Muscle of leg (tissue), 16 donors: Measurements from ENCODE around the gene TRIM28. TPM values are rescaled to one million over a fixed set of nuclear protein-coding genes. Genes with fewer than 3 reads are reported as not detected.
A peak's percentile ranks its signal among the peaks of the same experiment; 100 is the strongest.
"Not testable (repeated sequence)": the region's sequence is repeated elsewhere in the genome, so short reads cannot be mapped to it uniquely, and the experiment has no call there.

Experiments
- DNase-seq: peaks from one replicate; pipeline ENCODE4 v3.0.0; 2013
- H3K27ac ChIP-seq: one replicate; pipeline ENCODE4 v1.5.1; 2013; ENCODE audit warnings: mild to moderate bottlenecking, low read length, control low read depth
- H3K27me3 ChIP-seq: one replicate; pipeline ENCODE4 v1.6.1; 2013; ENCODE audit warnings: low read length; ENCODE audit not compliant: control insufficient read depth, insufficient read depth
- H3K36me3 ChIP-seq: one replicate; pipeline ENCODE4 v1.6.1; 2013; ENCODE audit warnings: low read length; ENCODE audit not compliant: control insufficient read depth, insufficient read depth
- H3K4me1 ChIP-seq: one replicate; pipeline ENCODE4 v1.6.1; 2013; ENCODE audit warnings: low read length; ENCODE audit not compliant: control insufficient read depth, insufficient read depth
- H3K4me3 ChIP-seq: one replicate; pipeline ENCODE4 v1.5.1; 2013; ENCODE audit warnings: low read length, control low read depth
- H3K9me3 ChIP-seq: replicated peaks from 2 replicates; pipeline ENCODE4 v1.6.1; 2013; ENCODE audit warnings: low read depth, low read length; ENCODE audit not compliant: control insufficient read depth
- WGBS: methylation state at CpG from one replicate; pipeline ENCODE4 v1.1.5; 2013; ENCODE audit warnings: missing lambda C conversion rate; ENCODE audit not compliant: insufficient coverage; 5-methylcytosine and 5-hydroxymethylcytosine counted together
- long read RNA-seq, 11 donors: transcript quantifications; one replicate each; lab custom pipeline, GENCODE V29; 2026
- polyA plus RNA-seq, 8 donors: library from polyadenylated mRNA; unstranded; fragments of 120-200 nt; gene quantifications; one replicate each; pipeline versions ENCODE4 v1.2.1 to v1.2.3, GENCODE V29; 2013; ENCODE audit warnings: inconsistent platforms in 1 of 8, low replicate concordance in 1 of 8; ENCODE audit not compliant: insufficient read length in 8 of 8, insufficient read depth in 1 of 8
- total RNA-seq: library from RNA; stranded (reverse); fragments of 120-200 nt; gene quantifications from one replicate; pipeline ENCODE4 v1.2.4, GENCODE V29; 2013

TRIM28 gene
- 213 TPM for total RNA-seq
- 100 to 1,000 TPM; 297 to 466 (median 390) TPM for polyA plus RNA-seq
- long read RNA-seq, donor 1, transcript TRIM28-201 (17 exons, 2,960 nt) = major isoform, 10 of 18 reads
- long read RNA-seq, donor 1, partial matches to known transcripts = 7 of 18 reads
- long read RNA-seq, donor 1, other reads (novel, unspliced or antisense) = 0 of 18 reads
- long read RNA-seq, donor 2, partial matches to known transcripts = 0 of 2 reads
- long read RNA-seq, donor 2, other reads (novel, unspliced or antisense) = 0 of 2 reads
- long read RNA-seq, donor 3, transcript TRIM28-213 (4 exons, 714 nt) = minor isoform, 6 of 43 reads
- long read RNA-seq, donor 3, transcript TRIM28-201 (17 exons, 2,960 nt) = major isoform, 17 of 43 reads
- long read RNA-seq, donor 3, partial matches to known transcripts = 20 of 43 reads
- long read RNA-seq, donor 3, other reads (novel, unspliced or antisense) = 0 of 43 reads
- long read RNA-seq, donor 4, transcript TRIM28-213 (4 exons, 714 nt) = minor isoform, 8 of 43 reads
- long read RNA-seq, donor 4, transcript TRIM28-201 (17 exons, 2,960 nt) = major isoform, 13 of 43 reads
- long read RNA-seq, donor 4, partial matches to known transcripts = 21 of 43 reads
- long read RNA-seq, donor 4, other reads (novel, unspliced or antisense) = 0 of 43 reads
- long read RNA-seq, donor 5, transcript TRIM28-213 (4 exons, 714 nt) = minor isoform, 9 of 118 reads
- long read RNA-seq, donor 5, transcript TRIM28-201 (17 exons, 2,960 nt) = major isoform, 49 of 118 reads
- long read RNA-seq, donor 5, partial matches to known transcripts = 59 of 118 reads
- long read RNA-seq, donor 5, other reads (novel, unspliced or antisense) = 0 of 118 reads
- long read RNA-seq, donor 6, transcript TRIM28-213 (4 exons, 714 nt) = minor isoform, 5 of 55 reads
- long read RNA-seq, donor 6, transcript TRIM28-201 (17 exons, 2,960 nt) = major isoform, 30 of 55 reads
- long read RNA-seq, donor 6, partial matches to known transcripts = 16 of 55 reads
- long read RNA-seq, donor 6, other reads (novel, unspliced or antisense) = 0 of 55 reads
- long read RNA-seq, donor 7, transcript TRIM28-213 (4 exons, 714 nt) = minor isoform, 8 of 36 reads
- long read RNA-seq, donor 7, transcript TRIM28-201 (17 exons, 2,960 nt) = major isoform, 13 of 36 reads
- long read RNA-seq, donor 7, partial matches to known transcripts = 14 of 36 reads
- long read RNA-seq, donor 7, other reads (novel, unspliced or antisense) = 0 of 36 reads
- long read RNA-seq, donor 8, transcript TRIM28-213 (4 exons, 714 nt) = major isoform, 5 of 29 reads
- long read RNA-seq, donor 8, partial matches to known transcripts = 22 of 29 reads
- long read RNA-seq, donor 8, other reads (novel, unspliced or antisense) = 0 of 29 reads
- long read RNA-seq, donor 9, transcript TRIM28-213 (4 exons, 714 nt) = minor isoform, 6 of 36 reads
- long read RNA-seq, donor 9, transcript TRIM28-201 (17 exons, 2,960 nt) = major isoform, 7 of 36 reads
- long read RNA-seq, donor 9, partial matches to known transcripts = 20 of 36 reads
- long read RNA-seq, donor 9, other reads (novel, unspliced or antisense) = 0 of 36 reads
- long read RNA-seq, donor 10, transcript TRIM28-213 (4 exons, 714 nt) = minor isoform, 5 of 44 reads
- long read RNA-seq, donor 10, transcript TRIM28-201 (17 exons, 2,960 nt) = major isoform, 15 of 44 reads
- long read RNA-seq, donor 10, partial matches to known transcripts = 22 of 44 reads
- long read RNA-seq, donor 10, other reads (novel, unspliced or antisense) = 0 of 44 reads
- long read RNA-seq, donor 11, transcript TRIM28-201 (17 exons, 2,960 nt) = major isoform, 21 of 252 reads
- long read RNA-seq, donor 11, transcript TRIM28-213 (4 exons, 714 nt) = minor isoform, 6 of 252 reads
- long read RNA-seq, donor 11, partial matches to known transcripts = 169 of 252 reads
- long read RNA-seq, donor 11, other reads (novel, unspliced or antisense) = 55 of 252 reads

DNA sequence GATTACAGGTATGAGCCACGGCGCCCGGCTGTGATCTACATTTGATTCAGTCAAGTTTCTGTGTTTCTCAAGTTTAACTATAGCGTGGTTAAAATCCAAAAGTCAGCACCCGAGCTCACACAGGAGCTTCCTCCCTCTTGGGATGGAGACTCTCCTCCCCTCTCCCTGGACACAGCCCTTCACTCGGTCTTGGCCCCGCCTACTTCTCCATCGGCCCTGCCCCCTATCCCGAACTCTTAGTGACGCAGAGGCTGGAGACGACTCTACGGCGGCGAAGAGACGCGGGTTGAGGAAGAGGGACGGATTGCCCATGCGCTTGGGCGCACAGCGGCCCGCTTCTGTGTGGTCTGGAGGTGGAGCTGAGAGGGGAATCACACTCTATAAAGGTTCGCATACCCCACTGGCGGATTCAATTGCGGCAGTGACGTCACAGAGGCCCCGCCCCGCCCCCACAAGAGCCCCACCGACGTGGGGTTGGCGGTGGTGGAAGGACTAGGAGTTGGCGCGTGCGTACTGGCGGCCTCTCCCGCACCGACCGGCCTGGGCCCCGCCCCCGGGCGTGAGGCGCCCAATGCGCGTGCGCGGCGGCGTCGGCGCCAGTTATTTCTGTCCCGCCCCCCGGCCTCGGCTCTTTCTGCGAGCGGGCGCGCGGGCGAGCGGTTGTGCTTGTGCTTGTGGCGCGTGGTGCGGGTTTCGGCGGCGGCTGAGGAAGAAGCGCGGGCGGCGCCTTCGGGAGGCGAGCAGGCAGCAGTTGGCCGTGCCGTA lies at the start of gene TRIM28:
Gene TRIM28 (plus strand): TSS at position 239 of the 765 bp plus-strand sequence. CDS start 694 bp downstream, outside the sequence.
- WGBS = under 1% methylated on average over 55 of the region's 73 CpGs
- no peaks in the 10 kb centered on the region for H3K9me3 ChIP-seq
- H3K27me3 ChIP-seq = peaks cover 12% of the 10 kb centered on the region
- peaks cover 39% of the 10 kb centered on the region for H3K36me3 ChIP-seq
- peaks cover 25% of the 10 kb centered on the region for H3K4me1 ChIP-seq
- DNase-seq = peak; percentile 99
- H3K4me3 ChIP-seq = peak within 1 kb of the TSS; percentile 87
- H3K27ac ChIP-seq = peak within 1 kb of the TSS; percentile 97

DNA sequence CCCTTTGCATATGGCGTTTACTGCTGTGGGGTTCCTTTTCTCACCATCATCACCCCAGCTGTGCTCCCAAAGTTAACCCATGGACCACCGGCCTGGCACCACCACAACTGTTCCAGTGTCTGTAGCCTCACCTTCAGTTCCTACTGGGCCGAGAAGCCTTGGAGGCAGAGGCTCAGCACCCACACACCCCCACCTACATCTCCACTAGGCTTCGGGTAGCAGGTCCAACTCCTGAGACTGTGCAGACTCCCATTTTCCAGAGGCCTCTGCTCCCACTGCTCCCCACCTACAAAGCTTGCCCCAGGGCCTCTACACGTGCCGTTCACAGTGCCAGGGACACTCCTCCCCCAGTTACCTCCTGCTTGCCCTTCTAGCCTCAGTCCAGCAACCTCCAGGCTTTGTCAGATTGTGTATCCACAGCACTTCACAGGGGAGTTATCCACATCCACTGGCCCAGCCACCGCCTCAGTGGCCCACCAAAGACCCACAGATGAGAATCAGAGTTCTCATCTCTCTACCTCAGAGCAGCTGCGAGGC lies 46.2 kb upstream of the TRIM28 start:
- H3K9me3 ChIP-seq = no peaks in the 10 kb centered on the region
- no peak overlapping the region for H3K27ac ChIP-seq
- DNase-seq = peak; percentile 11
- H3K27me3 ChIP-seq = no peaks in the 10 kb centered on the region
- H3K36me3 ChIP-seq = no peaks in the 10 kb centered on the region
- WGBS = 76% methylated on average over 8 of the region's 8 CpGs
- H3K4me3 ChIP-seq = no peak overlapping the region
- H3K4me1 ChIP-seq = peaks cover 22% of the 10 kb centered on the region

DNA sequence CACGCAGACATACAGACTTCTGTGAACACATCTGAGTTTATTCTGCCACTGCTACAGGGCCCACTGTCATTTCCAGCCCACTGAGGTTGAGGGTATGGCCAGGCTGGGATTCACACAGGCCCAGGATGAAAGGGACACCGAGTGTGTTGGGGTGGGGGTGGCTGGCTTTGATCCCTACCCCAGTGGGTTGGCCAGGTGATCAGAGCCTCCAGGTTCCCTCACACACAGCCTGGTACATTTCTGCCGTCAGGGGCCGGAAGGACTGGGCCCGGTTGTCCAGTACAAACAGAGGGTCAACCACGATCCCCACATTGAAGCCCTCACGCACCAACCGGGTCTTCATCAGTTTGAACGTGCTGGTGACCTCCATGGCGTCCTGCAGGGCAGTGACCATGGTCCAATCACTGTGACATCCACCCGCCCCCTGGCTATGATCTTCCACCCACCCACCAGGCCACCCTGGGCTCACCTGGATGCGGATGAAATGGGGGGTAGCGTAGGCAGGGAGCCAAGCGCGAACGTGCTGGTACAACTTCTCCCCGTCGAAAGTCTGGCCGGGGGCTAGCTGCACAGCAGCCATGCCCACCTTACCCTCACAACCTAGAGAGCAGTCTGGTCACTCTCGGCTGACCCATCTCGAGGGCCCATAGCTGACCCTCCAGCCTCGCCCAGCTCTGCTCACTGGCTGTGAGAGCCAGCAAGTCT lies 45.4 kb upstream of the TRIM28 start:
- Histone ChIP-seq H3K4me1 (peaks cover 22% of the 10 kb centered on the region), H3K27ac (peak overlapping the region; percentile 56), H3K4me3 (peak overlapping the region; percentile 66), H3K36me3 (no peaks in the 10 kb centered on the region), H3K27me3 (no peaks in the 10 kb centered on the region), H3K9me3 (no peaks in the 10 kb centered on the region)
- peak; percentile 31 for DNase-seq
- WGBS = 62% methylated on average over 19 of the region's 22 CpGs

DNA sequence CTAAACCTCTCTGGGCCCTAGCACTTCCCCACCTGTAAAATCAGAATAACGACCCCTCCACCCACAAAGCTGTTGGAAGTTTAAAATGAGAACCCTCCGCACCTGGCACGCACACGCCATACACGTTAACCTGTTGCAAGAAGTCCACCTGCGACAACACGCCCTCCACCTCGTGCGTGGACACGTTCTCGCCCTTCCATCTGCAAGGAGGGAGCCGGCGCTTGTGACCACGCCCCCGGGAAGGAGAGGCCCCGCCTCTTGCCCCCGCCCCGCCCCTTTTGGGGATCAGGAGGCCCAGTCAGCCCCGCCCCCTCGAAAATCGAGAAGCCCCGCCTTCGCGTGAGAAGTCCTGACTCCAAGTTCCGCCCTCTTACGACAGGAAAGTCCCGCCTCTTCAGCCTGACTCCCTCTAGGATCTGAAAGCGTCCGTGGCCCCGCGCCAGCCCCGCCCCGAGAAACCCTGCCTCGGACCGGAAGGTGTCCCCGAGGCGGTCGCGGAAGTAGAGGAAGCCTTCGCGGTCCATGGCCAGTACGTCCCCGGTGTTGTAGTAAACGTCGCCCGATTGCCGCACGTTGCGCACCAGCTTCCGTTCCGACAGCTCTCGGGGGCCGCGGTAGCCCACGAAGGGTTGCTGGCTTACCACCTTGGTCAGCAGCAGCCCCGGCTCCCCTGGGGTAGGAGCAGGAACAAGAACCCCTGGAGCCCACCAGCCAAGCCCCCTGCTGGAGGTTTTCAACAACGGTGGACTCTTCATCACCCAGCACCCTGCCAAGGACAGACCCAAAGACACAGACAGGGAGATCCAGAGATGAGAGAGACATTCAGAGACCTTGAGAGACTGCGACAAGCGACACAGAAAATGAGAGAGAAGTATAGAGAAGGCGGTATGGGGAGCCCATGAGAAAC lies 44.6 kb upstream of the TRIM28 start:
- H3K4me1 ChIP-seq = peaks cover 22% of the 10 kb centered on the region
- under 1% methylated on average over 59 of the region's 60 CpGs for WGBS
- H3K4me3 ChIP-seq = peak overlapping the region; percentile 66
- H3K9me3 ChIP-seq = no peaks in the 10 kb centered on the region
- DNase-seq = peak; percentile 99
- peak overlapping the region; percentile 89 for H3K27ac ChIP-seq
- H3K27me3 ChIP-seq = no peaks in the 10 kb centered on the region
- H3K36me3 ChIP-seq = no peaks in the 10 kb centered on the region

DNA sequence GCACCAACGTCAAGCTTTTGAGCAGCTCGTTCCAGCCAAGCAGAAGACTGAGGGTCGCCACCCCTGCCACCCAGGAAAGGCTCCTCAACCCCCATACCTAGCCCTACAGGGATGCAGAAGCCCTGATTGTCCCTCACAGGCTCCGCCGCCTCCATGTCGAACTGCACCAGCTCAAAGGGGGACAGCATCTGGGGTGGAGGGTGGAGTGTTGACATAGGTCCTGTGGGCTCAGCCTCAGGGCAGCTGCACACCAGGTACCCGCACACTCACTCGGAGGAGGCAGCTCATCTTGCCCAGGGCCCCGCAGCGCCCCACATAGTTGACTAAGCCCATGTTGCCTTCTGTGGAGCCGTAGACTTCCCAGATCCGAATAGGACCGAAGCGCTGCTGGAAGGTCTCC lies 43.6 kb upstream of the TRIM28 start:
- Histone ChIP-seq H3K4me1 (peaks cover 22% of the 10 kb centered on the region), H3K36me3 (no peaks in the 10 kb centered on the region), H3K4me3 (no peak overlapping the region), H3K27ac (no peak overlapping the region), H3K9me3 (no peaks in the 10 kb centered on the region), H3K27me3 (no peaks in the 10 kb centered on the region)
- no peak for DNase-seq
- 95% methylated on average over 12 of the region's 14 CpGs for WGBS

DNA sequence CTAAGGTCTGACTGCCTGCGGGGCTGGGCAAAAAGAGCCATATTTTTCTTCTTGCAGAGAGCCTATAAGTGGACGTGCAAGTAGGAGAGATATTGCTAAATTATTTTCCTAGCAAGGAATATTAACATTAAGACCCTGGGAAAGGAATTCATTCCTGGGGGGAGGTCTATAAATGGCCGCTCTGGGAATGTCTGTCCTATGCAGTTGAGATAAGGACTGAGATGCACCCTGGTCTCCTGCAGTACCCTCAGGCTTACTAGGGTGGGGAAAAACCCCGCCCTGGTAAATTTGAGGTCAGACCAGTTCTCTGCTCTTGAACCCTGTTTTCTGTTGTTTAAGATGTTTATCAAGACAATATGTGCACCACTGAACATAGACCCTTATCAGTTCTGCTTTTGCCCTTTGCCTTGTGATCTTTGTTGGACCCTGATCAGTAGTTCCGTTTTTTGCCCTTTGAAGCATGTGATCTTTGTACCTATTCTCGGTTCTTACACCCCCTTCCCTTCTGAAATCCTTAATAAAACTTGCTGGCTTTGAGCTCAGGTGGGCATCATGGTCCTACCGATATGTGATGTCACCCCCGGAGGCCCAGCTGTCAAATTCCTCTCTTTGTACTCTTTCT lies 36.2 kb upstream of the TRIM28 start:
- not testable (repeated sequence) for H3K27ac ChIP-seq, H3K36me3 ChIP-seq, DNase-seq, H3K4me3 ChIP-seq, H3K27me3 ChIP-seq, H3K9me3 ChIP-seq, H3K4me1 ChIP-seq
- 82% methylated on average over 3 of the region's 8 CpGs for WGBS

DNA sequence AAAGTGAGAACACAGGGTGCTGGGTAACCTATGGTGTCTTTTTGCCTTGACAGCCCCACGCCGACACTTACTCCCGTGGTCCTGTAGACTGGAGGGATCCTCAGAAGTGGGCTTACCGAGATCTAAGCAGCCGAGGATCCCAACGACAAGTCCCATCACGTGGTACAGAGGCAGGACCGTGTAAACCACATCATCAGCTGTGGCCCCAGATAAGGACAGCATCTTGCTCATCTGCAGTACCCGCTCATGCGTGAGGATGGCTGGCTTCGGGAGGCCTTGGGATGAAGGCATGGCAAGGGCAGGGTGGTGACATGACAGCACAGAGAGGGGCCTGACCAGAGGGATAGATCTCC lies 34.2 kb upstream of the TRIM28 start:
- peaks cover 13% of the 10 kb centered on the region for H3K36me3 ChIP-seq
- WGBS = 80% methylated on average over 11 of the region's 11 CpGs
- H3K9me3 ChIP-seq = peaks cover 3% of the 10 kb centered on the region

More for the DNA sequence above, 34.2 kb upstream of the TRIM28 start:
- H3K4me1 ChIP-seq = peaks cover 5% of the 10 kb centered on the region
- DNase-seq = no peak
- H3K27ac ChIP-seq = no peak overlapping the region
- no peak overlapping the region for H3K4me3 ChIP-seq
- no peaks in the 10 kb centered on the region for H3K27me3 ChIP-seq
